ENCODE results near the gene CHRNB1.

- no peak for TF ChIP-seq CTCF (IDR thresholded peaks at IDR 0.05)
- no peak for TF ChIP-seq POLR2A (IDR thresholded peaks at IDR 0.05)
Observed at GRCh38 chr17:7418472-7419152, 26.2 kb upstream of the CHRNB1 start.

All from heart left ventricle (tissue), 13 donors.